ENCODE data around the gene ARRDC1.
"Not testable (repeated sequence)": the region's sequence is repeated elsewhere in the genome, so short reads cannot be mapped to it uniquely, and the experiment has no call there.

DNA sequence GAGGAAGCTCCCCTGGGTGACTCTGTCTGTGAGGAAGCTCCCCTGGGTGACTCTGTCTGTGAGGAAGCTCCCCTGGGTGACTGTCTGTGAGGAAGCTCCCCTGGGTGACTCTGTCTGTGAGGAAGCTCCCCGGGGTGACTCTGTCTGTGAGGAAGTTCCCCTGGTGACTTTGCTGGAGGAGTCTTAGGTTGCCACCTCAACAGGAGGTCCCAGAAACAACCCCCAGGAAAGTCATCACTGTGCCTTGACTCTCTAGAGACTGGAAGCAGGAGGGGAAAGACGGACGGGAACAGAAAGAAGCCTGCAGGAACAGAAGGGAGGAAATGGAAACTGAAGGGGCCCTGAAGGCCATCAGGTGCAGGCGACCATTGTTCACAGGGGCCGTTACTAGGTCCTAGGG lies 37.0 kb upstream of the ARRDC1 start:
- TF ChIP-seq EZH2 (IDR thresholded peaks at IDR 0.05); POLR2AphosphoS5 (IDR thresholded peaks at IDR 0.05; ENCODE audit: borderline replicate concordance, low read depth, low read length): not testable (repeated sequence)

Measured in SK-N-MC (cell line).